Breast epithelium (tissue), 3 donors: Measurements from ENCODE around the gene NPC2.

Experiments used
- POLR2A ChIP-seq: fragments of 450-650 bp; IDR thresholded peaks from one replicate; pipeline ENCODE4 v1.6.1; 2016; ENCODE audit warnings: antibody characterized with exemption, mild to moderate bottlenecking, moderate library complexity
- POLR2AphosphoS5 ChIP-seq, 3 donors: sonication (generic); formaldehyde crosslinking; IDR thresholded peaks; one replicate each; pipeline ENCODE4 v1.6.1; 2017; ENCODE audit warnings: antibody characterized with exemption in 3 of 3
- TF ChIP-seq, protein P1 (sequence below), 3 donors: fragments of 450-650 bp; IDR thresholded peaks; one replicate each; pipeline ENCODE4 v1.5.1; 2016 to 2017; ENCODE audit warnings: antibody characterized with exemption in 3 of 3, mild to moderate bottlenecking in 3 of 3, moderate library complexity in 3 of 3

- TF ChIP-seq, protein P1, sequence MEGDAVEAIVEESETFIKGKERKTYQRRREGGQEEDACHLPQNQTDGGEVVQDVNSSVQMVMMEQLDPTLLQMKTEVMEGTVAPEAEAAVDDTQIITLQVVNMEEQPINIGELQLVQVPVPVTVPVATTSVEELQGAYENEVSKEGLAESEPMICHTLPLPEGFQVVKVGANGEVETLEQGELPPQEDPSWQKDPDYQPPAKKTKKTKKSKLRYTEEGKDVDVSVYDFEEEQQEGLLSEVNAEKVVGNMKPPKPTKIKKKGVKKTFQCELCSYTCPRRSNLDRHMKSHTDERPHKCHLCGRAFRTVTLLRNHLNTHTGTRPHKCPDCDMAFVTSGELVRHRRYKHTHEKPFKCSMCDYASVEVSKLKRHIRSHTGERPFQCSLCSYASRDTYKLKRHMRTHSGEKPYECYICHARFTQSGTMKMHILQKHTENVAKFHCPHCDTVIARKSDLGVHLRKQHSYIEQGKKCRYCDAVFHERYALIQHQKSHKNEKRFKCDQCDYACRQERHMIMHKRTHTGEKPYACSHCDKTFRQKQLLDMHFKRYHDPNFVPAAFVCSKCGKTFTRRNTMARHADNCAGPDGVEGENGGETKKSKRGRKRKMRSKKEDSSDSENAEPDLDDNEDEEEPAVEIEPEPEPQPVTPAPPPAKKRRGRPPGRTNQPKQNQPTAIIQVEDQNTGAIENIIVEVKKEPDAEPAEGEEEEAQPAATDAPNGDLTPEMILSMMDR (IDR thresholded peaks at IDR 0.05) = no peak
- TF ChIP-seq POLR2AphosphoS5 (IDR thresholded peaks at IDR 0.05) (no peak), POLR2A (no peak)
These were observed 28.3 kb downstream of the NPC2 start for GRCh38 chr14:74464785-74465184.
